Measurements from ENCODE around the gene ZC3H14.
A peak's percentile ranks its signal among the peaks of the same experiment; 100 is the strongest.

ZC3H14 gene

GRCh38 chr14:88551094-88551870, 11.6 kb upstream of the ZC3H14 start:
- DNase-seq (ENCODE audit: low read depth in 2 of 2), result peak; percentile 43 to 55

DNA sequence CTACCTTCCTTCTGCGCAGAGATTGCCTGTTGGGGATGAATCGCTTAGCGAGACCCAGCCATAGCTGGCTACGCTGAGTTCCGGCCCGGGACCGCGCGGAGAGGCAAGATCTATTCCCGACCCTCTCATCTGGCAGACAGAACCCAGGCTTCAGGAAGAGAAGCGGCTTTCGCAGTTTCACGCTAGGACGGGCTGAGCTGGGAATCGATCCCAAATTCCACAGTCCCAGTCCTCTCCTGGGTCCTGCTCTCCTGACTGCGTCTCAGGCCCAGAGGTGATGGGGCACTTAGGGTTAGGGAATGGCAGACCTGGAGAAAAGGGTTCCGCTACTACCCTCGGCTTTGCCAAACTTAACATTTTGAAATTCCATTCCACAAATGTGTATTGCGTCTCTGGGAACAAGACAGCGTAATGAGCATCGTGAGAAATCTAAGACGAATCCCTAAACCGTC, 10.8 kb upstream of the ZC3H14 start:
- no peak for DNase-seq (ENCODE audit: low read depth in 2 of 2)

DNA sequence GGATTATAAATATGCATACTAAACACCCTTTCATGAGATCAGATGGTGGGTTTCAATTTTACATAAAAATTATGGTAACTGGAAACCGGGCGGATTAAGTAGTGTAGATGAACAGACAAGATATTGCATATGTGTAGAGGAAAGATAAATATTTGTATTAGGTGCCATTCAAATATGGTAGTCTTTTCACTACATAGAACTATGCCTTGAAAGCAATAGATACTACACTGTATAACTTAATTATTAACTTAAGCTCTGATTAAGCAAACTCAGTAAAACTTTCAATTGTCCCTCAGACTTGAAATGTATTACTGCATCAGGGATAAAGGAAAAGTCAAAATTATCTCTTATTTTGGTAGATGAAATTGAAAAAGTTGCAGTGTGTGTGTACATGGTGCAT, 10.0 kb upstream of the ZC3H14 start:
- DNase-seq (ENCODE audit: low read depth in 2 of 2), result no peak

- DNase-seq (ENCODE audit: low read depth in 2 of 2), result no peak
Observed at GRCh38 chr14:88553886-88554456, 8.9 kb upstream of the ZC3H14 start.

- DNase-seq (ENCODE audit: low read depth in 2 of 2), result no peak
Observed at GRCh38 chr14:88554457-88555286, 8.2 kb upstream of the ZC3H14 start, which contains the start of gene PTPN21. Gene PTPN21 (minus strand): TSS chr14:88555007. CDS start chr14:88550417, 4,590 bp downstream.

GRCh38 chr14:88556581-88556980, 6.3 kb upstream of the ZC3H14 start:
- DNase-seq (ENCODE audit: low read depth in 2 of 2), result no peak

GRCh38 chr14:88559852-88560251, 3.0 kb upstream of the ZC3H14 start:
- no peak for DNase-seq (ENCODE audit: low read depth in 2 of 2)

- no peak for DNase-seq (ENCODE audit: low read depth in 2 of 2)
Observed at GRCh38 chr14:88562532-88562830, 356 bp upstream of the ZC3H14 start.

- DNase-seq (ENCODE audit: low read depth in 2 of 2), result no peak
Observed at GRCh38 chr14:88563845-88564244, 1.0 kb downstream of the ZC3H14 start.

- no peak for DNase-seq (ENCODE audit: low read depth in 2 of 2)
Observed at GRCh38 chr14:88565427-88565826, 2.6 kb downstream of the ZC3H14 start.

DNA sequence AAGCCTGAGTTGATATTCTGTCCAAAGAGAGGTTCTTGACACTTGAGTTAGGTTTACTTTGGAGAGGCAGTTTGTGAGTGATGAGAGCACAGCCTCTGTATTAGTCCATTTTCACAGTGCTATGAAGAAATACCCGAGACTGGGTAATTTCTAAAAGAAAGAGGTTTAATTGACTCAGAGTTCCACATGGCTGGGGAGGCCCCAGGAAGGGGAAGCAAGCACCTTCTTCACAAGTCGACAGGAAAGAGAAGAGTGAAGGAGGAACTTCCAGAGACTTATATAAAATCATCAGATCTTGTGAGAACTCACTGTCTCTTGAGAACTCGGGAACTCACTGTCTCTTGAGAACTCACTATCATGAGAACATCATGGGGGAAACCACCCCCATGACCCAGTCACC, 5.4 kb downstream of the ZC3H14 start:
- DNase-seq (ENCODE audit: low read depth in 2 of 2), result no peak

DNA sequence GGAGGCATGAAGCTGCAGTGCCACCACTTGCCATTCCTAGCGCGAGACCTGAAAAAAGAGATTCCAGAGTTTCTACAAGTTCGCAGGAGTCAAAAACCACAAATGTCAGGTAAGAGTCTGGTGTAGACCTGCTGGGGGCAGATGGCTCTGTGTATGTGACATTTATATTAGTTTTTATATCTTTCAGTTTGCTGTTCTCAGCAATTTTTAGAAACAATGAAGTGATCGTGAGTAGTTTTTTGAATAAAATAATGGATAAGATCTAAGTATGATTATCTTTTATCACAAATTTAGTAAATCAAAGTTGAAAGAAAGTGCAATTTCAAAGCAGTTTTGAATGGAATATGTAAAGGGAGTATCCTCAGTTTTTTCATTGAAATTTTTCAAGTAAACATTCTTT, 9.3 kb downstream of the ZC3H14 start:
- DNase-seq (ENCODE audit: low read depth in 2 of 2), result no peak

DNA sequence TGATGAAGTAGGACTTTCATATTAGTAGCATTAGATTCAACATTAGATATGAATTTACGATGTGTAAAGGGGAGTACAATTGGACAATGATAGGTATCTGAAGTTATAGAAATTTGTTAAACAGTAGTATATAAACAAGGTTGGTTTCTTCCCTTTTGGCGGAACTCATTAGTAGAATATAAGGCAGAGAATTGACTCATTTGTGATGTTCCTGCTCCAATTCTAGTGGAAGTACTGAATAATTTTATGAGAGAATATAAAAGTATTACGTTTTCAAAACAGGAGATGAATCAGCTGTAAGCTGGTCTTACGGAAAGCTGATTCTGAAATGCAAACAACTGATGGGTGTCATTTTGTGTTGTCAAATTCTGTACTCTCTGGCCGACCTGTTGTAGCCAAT, 13.4 kb downstream of the ZC3H14 start:
- DNase-seq (ENCODE audit: low read depth in 2 of 2), result no peak

DNA sequence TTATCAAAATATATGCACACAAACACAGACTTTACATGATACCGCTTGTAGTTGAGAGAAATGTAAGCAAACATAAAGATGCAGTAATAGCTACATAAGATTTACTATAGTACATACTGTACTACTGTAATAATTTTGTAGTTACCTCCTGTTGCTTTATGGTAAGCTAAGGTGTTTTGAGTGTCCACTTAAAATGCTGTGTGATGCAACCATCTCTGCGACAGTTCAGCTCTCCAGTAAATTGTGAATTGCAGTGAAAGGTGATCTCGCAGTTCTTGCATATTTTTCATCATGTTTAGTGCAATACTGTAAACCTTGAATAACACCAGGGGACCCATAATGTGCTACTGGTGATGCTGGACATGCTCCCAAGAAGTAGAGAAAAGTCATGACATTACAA, 21.6 kb downstream of the ZC3H14 start:
- DNase-seq (ENCODE audit: low read depth in 2 of 2), result no peak

GRCh38 chr14:88588081-88588480, 25.2 kb downstream of the ZC3H14 start:
- DNase-seq (ENCODE audit: low read depth in 2 of 2), result no peak

- no peak for DNase-seq (ENCODE audit: low read depth in 2 of 2)
Observed at GRCh38 chr14:88590173-88590572, 27.3 kb downstream of the ZC3H14 start.

DNA sequence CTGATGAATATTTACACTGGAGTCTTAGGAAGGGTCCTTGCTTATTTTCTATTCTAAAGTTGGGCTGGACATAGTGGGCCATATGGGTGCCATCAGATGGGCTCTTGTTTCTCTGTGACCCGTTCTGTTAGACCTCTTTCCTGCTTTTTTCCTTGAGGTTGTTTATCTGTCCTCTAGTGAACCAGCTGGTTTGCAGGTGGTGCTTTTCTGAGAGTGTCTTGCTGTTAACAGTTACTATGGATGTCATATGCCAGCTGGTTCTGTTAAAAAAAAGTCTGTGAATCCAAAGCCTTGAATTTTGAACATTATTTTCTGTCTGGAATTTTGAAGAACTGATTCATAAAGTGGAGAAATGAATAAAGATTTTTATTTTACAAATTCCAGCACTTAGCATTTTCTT, 29.2 kb downstream of the ZC3H14 start:
- DNase-seq (ENCODE audit: low read depth in 2 of 2), result no peak

- no peak for DNase-seq (ENCODE audit: low read depth in 2 of 2)
Observed at GRCh38 chr14:88597038-88597437, 34.2 kb downstream of the ZC3H14 start.

GRCh38 chr14:88597601-88598000, 34.8 kb downstream of the ZC3H14 start:
- DNase-seq (ENCODE audit: low read depth in 2 of 2), result no peak

GRCh38 chr14:88598097-88598675, 35.3 kb downstream of the ZC3H14 start:
- DNase-seq (ENCODE audit: low read depth in 2 of 2), result no peak

DNA sequence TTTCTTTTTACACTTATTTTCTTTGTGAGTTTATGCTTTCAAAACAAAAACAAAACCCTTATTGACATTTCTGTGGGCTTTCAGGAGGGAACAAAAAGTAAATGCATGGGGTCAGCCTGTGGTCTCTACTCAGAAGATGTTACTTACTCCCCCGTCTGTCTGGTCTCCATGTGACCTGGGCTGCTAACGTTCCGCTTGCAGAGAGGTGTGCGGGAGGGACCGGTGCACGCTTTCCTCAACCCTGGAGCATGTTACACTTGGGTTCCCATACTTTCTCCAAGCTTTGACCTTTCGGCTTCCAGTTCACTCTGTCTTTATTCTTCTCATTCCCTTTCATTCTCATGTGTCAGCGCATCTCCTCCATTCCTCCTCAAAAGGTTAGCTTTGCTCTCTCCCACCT, 36.5 kb downstream of the ZC3H14 start:
- DNase-seq (ENCODE audit: low read depth in 2 of 2), result no peak

DNA sequence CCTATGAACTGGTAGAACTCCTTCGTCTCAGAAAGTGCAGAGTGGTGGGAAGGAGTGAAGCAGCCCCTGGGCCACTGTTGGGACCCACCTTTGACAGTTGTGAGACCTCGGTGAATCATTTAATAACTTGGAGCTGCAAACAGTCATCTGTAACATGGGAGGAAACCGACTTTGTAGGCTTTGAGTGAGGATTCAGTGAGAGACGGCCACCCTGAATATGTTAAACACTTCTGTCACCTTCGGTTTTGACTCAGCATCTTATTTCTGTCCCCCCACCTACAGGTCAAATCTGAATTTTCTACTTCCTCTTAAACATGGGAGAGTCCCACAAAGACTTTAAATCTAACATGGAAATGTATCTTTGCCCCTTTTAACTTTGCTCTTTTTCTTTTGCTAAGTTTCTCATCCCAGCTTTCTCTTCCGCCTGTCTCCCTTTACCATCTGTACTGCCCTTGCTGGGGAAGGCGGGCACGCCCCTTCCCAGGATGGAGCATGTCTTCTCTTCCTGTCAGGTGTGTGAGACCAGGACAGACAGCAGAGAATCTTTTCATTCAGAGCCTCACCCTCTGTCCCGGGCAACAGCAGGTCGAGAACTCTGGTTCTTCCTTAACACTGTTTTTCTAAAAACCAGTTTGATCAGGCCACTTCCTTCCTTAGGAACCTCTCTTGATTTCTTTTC, 37.1 kb downstream of the ZC3H14 start:
- DNase-seq (ENCODE audit: low read depth in 2 of 2), result peak in 1 of 2 experiments; percentile 17

All from stimulated activated CD4-positive, alpha-beta T cell treated with anti-CD3 and anti-CD28 coated beads, Interleukin-12 subunit alpha, Interleukin-12 subunit beta, amount 100 ng/mL, for 24 hours (primary cell).